Stimulated activated CD4-positive, alpha-beta T cell treated with anti-CD3 and anti-CD28 coated beads, Interleukin-1b, Interleukin-23, amount 100 ng/mL, for 24 hours (primary cell): Measurements from ENCODE around the gene UBR3.

ENCODE experiments used
- DNase-seq, 4 experiments: peaks; one replicate each; pipeline ENCODE4 v3.0.0-alpha.2; 2020; ENCODE audit warnings: low read depth in 4 of 4, low spot score in 1 of 4

The UBR3 gene

DNA sequence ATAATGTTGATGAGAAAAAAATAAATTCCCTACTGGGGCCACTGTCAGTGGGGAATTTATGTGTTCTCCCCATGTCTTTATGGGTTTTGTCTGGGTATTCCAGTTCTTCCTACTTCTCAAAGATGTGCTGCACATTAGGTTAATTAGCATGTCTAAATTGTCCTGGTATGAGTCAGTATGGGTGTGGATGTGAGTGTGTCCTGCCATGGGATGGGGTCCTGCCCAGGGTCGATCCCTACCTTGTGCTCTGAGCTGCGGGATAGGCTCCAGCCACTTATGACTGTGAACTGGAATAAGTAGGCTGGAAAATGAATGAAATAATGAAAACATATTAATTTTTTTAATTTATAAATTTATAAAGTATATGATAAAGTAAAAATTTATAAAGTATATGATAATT lies 167.5 kb downstream of the UBR3 start:
- DNase-seq: no peak

GRCh38 chr2:169997140-169997887 lies 170.1 kb downstream of the UBR3 start:
- DNase-seq: no peak

- DNase-seq: no peak
Observed at GRCh38 chr2:169999054-169999453, 171.8 kb downstream of the UBR3 start.

GRCh38 chr2:170002096-170002495 lies 174.8 kb downstream of the UBR3 start:
- no peak for DNase-seq

- DNase-seq: no peak
Observed at GRCh38 chr2:170005702-170006101, 178.4 kb downstream of the UBR3 start.

DNA sequence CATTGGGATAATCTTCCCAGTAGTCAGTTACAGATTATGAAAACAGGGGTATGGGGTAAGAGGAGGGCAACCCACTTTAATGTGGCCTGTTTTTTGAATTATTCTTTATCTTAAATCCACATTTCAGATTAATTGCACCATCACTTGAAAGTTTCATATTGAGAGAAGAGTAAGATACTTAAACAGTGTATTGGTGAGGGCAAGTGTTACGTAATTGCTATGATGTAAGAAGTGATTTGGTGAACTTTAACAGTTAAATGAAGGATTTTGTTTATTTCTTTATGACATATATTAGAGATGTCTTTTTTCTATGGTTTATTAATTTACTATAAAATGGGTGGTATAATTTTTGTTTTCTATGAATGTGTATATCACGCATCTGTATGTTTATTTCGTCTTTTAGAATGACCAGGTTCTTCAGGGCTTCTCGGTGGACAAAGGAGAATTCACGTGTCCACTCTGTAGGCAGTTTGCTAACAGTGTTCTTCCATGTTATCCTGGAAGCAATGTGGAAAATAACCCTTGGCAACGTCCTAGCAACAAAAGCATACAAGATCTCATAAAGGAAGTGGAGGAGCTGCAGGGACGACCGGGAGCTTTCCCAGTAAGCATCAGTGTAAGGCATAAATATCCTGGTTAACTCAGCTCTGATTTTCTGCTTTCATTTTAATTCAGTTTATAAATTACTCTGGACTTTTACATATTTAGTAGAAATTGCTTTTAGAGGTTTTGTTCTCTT lies 179.5 kb downstream of the UBR3 start:
- DNase-seq: no peak

DNA sequence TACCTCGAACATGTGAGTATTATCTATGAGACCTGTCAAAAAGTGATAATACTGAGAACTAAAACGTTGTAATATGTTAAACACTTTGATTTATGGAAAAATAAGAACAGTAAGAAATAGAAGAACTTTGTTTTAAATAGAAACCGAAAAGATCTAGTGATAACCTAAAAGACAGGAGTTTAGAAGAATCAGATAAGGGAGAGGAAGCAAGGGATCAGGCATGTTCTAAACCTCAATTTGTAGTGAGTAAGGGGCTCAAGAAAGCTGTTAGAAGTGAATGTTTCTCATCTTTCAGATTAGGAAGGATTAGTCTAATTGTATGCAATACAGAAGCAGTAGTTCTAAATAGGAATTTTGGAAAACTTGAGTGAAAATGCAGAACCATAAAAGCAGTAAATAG lies 182.0 kb downstream of the UBR3 start:
- DNase-seq: no peak

DNA sequence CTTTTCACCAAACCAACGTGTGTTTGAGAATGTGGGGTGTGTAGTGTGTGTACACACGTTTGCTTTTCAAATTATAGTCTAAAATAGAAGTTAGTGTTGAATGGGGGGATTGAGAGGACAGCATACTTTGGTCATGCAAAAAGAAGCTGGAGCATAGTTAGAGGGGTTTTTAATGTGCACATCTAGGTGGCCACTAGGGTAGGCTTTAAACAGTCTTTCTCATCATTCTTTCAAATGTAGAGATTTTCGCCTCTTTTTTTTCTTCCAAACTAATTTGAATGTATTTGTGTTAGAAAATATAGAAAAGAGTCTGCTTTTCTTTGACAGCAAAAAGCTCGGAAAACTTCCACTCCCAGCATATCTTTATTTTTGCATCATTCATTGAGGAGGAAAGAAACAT lies 185.5 kb downstream of the UBR3 start:
- DNase-seq: no peak

GRCh38 chr2:170013802-170014551 lies 186.7 kb downstream of the UBR3 start:
- DNase-seq: no peak

DNA sequence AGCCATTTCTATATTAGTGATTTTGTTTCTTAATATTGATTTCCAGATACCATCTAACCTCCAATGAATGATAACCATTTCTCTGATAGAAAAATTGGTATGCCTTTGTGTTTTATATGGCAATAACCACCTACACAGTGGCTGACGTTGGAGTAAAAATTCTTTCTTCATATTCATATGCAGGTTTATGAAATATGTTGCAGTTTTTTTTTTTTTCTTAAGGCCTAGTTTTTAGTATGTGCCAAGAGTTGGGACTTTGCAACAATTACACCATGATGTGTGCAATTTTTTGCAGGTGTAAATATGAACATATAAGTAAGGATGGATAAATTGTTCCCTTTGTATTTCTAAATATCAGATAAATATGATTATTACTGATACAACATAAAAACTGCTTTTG lies 187.5 kb downstream of the UBR3 start:
- DNase-seq: no peak

- no peak for DNase-seq
Observed at GRCh38 chr2:170017860-170018532, 190.7 kb downstream of the UBR3 start.

DNA sequence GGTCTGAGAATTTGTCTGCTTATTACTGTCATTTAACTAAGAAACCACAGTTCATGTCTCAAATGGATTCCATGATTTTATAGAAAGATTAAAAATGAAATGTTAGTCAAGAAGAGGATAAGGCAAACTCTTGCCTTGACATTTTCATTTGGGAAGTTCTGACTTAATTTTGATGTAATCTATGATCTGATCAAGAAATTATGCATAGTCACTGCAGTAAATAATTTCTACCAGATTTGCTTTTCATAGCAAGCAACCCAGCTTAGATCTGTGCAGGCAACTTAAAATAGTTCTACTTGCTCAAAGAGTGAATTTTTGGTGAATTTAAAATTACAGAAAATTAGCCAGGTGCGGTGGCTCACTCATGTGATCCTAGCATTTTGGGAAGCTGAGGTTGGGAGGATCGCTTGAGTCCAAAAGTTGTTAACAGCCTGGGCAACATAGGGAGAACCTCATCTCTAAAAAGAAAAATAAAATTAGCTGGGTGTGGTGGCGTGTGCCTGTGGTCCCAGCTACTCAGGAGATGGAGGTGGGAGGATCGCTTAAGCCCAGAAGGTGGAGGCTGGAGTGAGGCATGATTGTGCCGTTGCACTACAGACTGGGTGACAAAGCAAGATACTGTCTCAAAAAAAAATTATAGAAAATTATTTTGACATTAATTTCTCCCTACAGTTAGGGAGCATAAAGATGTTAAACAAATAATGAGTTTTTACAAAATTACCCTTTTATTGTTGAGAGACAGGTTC lies 192.0 kb downstream of the UBR3 start:
- DNase-seq: no peak

GRCh38 chr2:170020777-170021176 lies 193.5 kb downstream of the UBR3 start:
- no peak for DNase-seq

DNA sequence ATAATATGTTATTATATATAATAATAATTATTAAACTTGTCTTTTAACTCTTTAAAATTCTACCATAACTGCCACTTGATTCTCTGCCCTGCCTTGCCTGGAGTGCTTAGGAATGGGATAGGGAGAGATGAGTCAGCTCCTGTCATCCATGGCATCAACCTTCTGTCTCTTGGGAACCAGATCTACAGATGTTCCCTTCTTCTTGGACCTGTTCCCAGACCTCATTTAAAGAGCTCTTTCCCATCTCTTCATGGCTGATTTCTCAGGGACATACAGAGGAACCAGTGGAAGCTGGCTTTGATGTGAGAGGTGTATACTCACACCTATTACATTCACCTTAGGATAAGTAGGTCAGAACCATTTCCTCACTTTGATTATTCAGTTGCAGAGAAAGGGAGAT lies 195.4 kb downstream of the UBR3 start:
- no peak for DNase-seq

DNA sequence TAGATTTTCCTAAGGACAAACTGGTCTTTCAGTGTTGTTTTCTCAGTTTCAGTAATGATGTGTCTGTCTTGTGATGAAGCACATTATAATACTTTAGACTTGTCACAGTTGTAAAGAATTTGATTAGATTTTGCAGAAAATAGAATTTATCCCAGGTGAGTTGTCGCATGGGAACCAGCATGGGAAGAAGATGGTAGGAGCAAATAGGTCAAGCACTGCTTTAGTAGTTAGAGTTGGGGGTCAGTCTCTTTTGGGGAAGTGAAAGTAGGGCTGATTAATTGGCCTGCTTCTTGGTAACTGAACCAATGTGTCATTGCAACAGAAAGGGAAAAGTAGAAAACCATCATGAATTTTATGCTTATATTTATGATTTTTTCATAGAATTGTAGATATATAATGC lies 197.5 kb downstream of the UBR3 start:
- no peak for DNase-seq

DNA sequence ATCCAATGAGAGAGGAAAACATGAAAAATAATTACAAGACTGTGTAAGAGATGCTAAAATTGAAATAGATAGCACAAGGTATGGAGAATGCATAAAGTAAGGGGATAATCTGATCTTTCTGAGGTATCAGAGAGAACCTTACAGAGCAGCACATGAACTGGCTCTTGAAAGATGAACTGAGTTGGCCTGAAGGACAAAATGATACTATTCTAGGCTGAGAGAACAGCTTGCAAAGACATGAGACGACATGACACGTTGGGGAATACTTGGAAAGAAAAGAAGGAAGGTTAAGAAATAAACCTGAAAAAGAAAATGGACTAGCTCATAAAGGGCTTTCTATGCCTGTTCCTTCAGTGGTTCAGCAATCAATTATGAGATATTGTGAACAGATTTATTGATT lies 198.0 kb downstream of the UBR3 start:
- DNase-seq: no peak

GRCh38 chr2:170026361-170026760 lies 199.1 kb downstream of the UBR3 start:
- DNase-seq: no peak

DNA sequence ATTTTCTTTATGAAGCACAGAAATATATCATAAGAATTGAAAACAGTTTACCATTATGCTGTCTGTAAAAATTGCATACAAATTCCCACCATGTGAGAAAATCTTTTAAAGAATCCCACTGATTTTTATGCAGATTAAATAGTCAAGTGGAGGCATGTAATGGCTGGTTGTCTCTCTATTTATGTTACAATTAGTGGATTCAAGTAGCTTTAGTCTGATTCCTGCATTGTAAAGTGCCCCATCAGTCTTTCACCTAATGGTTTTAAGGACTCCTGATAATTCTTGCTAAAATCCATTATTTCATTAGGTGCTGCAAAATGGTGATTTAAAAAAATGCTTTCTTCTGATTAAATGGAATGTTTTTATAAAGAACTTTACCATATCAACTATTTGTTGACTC lies 202.3 kb downstream of the UBR3 start:
- DNase-seq: no peak

GRCh38 chr2:170030040-170030439 lies 202.8 kb downstream of the UBR3 start:
- DNase-seq: no peak

GRCh38 chr2:170031288-170031687 lies 204.0 kb downstream of the UBR3 start:
- no peak for DNase-seq

DNA sequence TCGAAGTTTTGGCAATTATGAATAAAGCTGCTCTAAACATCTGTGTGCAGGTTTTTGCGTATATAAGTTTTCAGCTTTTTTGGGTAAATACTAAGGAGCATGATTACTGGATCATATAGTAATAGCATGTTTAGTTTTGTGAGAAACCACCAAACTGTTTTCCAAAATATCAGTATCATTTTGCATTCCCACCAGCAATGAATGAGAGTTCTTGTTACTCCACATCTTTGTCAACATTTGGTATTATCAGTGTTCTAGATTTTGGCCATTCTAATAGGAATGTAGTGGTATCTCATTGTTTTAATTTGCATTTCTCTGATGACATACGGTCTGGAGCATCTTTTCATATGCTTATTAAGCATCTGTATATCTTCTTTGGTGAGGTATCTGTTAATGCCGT lies 207.3 kb downstream of the UBR3 start:
- no peak for DNase-seq
